Measurements from ENCODE around the gene YIF1A. TPM values are rescaled to one million over a fixed set of nuclear protein-coding genes. Genes with fewer than 3 reads are reported as not detected.
A peak's percentile ranks its signal among the peaks of the same experiment; 100 is the strongest.
"Not testable (repeated sequence)": the region's sequence is repeated elsewhere in the genome, so short reads cannot be mapped to it uniquely, and the experiment has no call there.

YIF1A gene
- total RNA-seq, 1 experiment from 2014 or later = 64.3 TPM

DNA sequence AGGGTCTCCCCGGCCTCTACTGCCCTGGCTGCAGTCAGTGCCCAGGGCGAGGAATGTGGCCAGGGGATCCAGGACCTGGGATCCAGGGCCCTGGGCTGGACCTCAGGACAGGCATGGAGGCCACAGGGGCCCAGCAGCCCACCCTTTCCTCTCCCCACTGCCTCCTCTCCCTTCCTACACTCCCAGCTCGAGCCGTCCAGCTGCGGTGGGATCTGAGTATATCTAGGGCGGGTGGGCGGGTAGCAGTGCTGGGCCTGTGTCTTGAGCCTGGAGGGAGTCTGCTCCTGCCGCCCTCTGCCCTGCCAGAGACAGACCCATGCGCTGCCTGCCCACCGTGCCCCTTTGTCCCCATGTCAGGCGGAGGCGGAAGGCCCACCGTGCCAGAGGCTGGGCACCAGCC, 12.3 kb downstream of the YIF1A start:
- H2BK120ac ChIP-seq (ENCODE audit: low read depth, low read length, poor library complexity, severe bottlenecking); H3T11ph ChIP-seq (ENCODE audit: low read length); H3K4me2 ChIP-seq (ENCODE audit: insufficient read depth, insufficient read length, low read length); H4K8ac ChIP-seq (replicated peaks; ENCODE audit: insufficient read length, low read depth, low read length); H2AFZ ChIP-seq (ENCODE audit: low read length); H3K79me1 ChIP-seq (ENCODE audit: insufficient read depth, low read depth, low read length, poor library complexity, severe bottlenecking); H3K9me3 ChIP-seq (ENCODE audit: control insufficient read depth, low read depth, low read length); H3K4ac ChIP-seq (ENCODE audit: low read depth, low read length); H4K5ac ChIP-seq (ENCODE audit: insufficient read length, low read depth, low read length); H4K91ac ChIP-seq (ENCODE audit: insufficient read length, low read depth, low read length); H2BK5ac ChIP-seq (ENCODE audit: insufficient read length, low read length); H3K27ac ChIP-seq (ENCODE audit: insufficient read length, low read depth, low read length); H3K14ac ChIP-seq (ENCODE audit: insufficient read depth, low read length); H3K23ac ChIP-seq (ENCODE audit: insufficient read length, low read depth, low read length); H3K27me3 ChIP-seq (ENCODE audit: insufficient read depth, low read length); H2BK12ac ChIP-seq (ENCODE audit: insufficient read length, low read depth, low read length); H3K9ac ChIP-seq (ENCODE audit: extremely low read depth, insufficient read length, low read length); DNase-seq; H2BK20ac ChIP-seq (ENCODE audit: low read depth, low read length, poor library complexity, severe bottlenecking); H4K20me1 ChIP-seq (ENCODE audit: control insufficient read depth, insufficient read depth, insufficient read length); H2AK5ac ChIP-seq (ENCODE audit: insufficient read length, low read length); H3K9me3 Mint-ChIP-seq; H3K18ac ChIP-seq (ENCODE audit: insufficient read length, low read depth, low read length); H2BK15ac ChIP-seq (ENCODE audit: low read depth, low read length); H3K79me2 ChIP-seq (ENCODE audit: insufficient read depth, low read length); H3K4me1 ChIP-seq (ENCODE audit: insufficient read depth, low read length); H3K56ac ChIP-seq (ENCODE audit: insufficient read length, low read depth, low read length); H3K23me2 ChIP-seq (ENCODE audit: insufficient read length, low read depth, low read length, poor library complexity, severe bottlenecking): not testable (repeated sequence)
- Mint-ChIP-seq H3K27ac (0 out of 7 replicates have a peak overlapping the region, but pooled peaks of 1 of the 3 experiments have one; percentile 28), H3K4me3 (peak overlapping the region in 1 of 2 experiments; percentile 71; a peak in 2 of 5 replicates), H3K36me3 (ENCODE audit: insufficient read depth in 1 of 3, low read depth in 3 of 3) (peaks cover 7 to 38% (median 37%) of the 10 kb centered on the region in 3 experiments), H3K27me3 (ENCODE audit: low read depth) (peaks cover 23% of the 10 kb centered on the region), H3K4me1 (peaks cover 16 to 19% of the 10 kb centered on the region in 2 experiments)
- WGBS (ENCODE audit: extremely low coverage, insufficient read length, low lambda C conversion rate) = no CpG with 5 or more reads among the region's 13 CpGs

Data from H9 (cell line).